Adipocyte (in vitro differentiated cells): ENCODE measurements around the gene IYD.
"Not testable (repeated sequence)": the region's sequence is repeated elsewhere in the genome, so short reads cannot be mapped to it uniquely, and the experiment has no call there.

Source experiments
- DNase-seq: peaks from one replicate; pipeline ENCODE4 v3.0.0-alpha.2; 2015; ENCODE audit warnings: low read depth
- H3K27me3 ChIP-seq: replicated peaks from 2 replicates; pipeline ENCODE4 v1.7.0; 2013; ENCODE audit warnings: mild to moderate bottlenecking, low read length, moderate library complexity; ENCODE audit not compliant: control insufficient read depth, insufficient read depth
- H3K36me3 ChIP-seq: 2 replicates; pipeline ENCODE4 v1.7.0; 2013; ENCODE audit warnings: low read length, mild to moderate bottlenecking, moderate library complexity; ENCODE audit not compliant: control insufficient read depth, insufficient read depth, severe bottlenecking
- H3K4me1 ChIP-seq: 2 replicates; pipeline ENCODE4 v1.7.0; 2013; ENCODE audit warnings: mild to moderate bottlenecking, low read length, moderate library complexity; ENCODE audit not compliant: control insufficient read depth, insufficient read depth
- H3K4me3 ChIP-seq: 2 replicates; pipeline ENCODE4 v1.7.0; 2013; ENCODE audit warnings: mild to moderate bottlenecking, low read length, moderate library complexity
- H3K9ac ChIP-seq: 2 replicates; pipeline ENCODE4 v1.7.0; 2013; ENCODE audit warnings: mild to moderate bottlenecking, low read length, moderate library complexity
- H3K9me3 ChIP-seq: 2 replicates; pipeline ENCODE4 v1.7.0; 2013; ENCODE audit warnings: mild to moderate bottlenecking, low read length, moderate library complexity; ENCODE audit not compliant: control insufficient read depth

IYD gene

DNA sequence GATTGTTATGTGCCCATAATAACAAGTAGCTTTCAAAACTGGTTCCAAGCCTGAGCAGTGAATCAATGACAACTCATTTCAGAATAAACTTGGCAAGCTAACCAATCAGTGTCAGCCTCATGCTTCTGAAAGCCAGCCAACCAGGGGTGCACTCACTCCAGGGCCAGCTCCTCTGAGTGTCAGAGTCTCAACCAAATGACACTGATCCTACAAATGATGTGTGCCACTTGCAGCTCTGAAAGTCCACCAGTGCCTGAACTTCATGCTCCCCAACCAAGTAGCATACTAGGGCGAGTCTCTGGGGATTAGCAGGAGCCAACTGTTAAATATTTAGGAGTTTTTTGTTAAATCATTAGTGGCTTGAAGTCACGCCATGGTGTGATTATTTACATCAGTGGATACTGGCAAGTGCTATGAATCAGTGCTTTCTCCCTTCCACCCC lies 4.5 kb downstream of the IYD start:
- DNase-seq, result peak; percentile 29
- Histone ChIP-seq H3K4me3 (no peak overlapping the region), H3K9ac (no peak overlapping the region), H3K4me1 (peaks cover 35% of the 10 kb centered on the region), H3K27me3 (no peaks in the 10 kb centered on the region), H3K36me3 (no peaks in the 10 kb centered on the region), H3K9me3 (no peaks in the 10 kb centered on the region)

GRCh38 chr6:150374346-150374745 lies 5.5 kb downstream of the IYD start:
- not testable (repeated sequence) for H3K27me3 ChIP-seq

DNA sequence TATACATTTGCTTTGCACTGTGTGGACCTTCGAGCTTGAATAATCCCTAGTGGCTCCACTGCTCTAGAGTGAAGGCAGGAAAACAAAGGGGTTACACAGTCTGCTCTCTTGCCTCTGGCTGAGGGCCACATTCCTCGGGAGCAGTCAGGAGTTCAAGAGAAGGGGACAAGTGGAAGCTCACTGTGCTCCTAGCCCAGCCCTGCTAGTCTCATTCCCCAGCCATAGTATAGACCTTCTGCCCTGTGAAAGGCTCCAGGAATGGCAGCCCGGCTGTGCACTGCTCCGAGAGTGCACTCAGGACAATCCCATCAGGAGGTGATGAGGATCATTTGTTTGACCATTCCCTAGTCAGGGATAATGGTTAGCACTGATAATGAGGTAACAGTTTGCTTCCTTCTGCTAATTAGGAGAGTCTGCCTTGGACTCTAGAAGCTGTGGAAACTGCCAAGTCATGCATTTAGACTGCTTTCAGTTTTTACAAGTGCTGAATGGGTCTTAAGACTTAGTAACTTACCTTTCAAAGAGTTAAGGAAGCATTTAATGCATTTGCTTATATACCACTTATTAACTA lies 8.5 kb downstream of the IYD start:
- H3K27me3 ChIP-seq, result no peaks in the 10 kb centered on the region

More at GRCh38 chr6:150374346-150374745, 5.5 kb downstream of the IYD start:
- not testable (repeated sequence) for DNase-seq, H3K9ac ChIP-seq, H3K36me3 ChIP-seq, H3K4me3 ChIP-seq, H3K9me3 ChIP-seq
- H3K4me1 ChIP-seq, result peaks cover 35% of the 10 kb centered on the region

DNA sequence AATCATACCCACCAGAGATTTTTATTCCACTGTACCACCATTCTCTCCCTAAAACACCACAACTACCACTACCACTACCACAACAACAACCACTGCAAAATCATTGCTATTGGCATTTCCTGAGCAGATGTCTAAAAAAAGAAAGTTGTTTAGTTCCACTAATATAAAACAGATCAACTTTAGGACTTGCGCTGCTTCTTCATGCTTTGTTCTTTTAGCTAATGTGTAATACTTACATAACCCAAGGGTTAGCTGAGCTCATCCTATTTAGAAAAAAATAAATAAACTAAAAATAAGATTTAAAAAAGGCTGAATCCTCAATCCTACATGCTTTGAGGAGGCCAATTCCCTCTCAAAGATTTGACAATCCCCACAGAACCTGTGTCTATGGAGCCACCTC lies 11.4 kb downstream of the IYD start:
- no peaks in the 10 kb centered on the region for H3K9me3 ChIP-seq
- peak; percentile 46 for DNase-seq
- no peak overlapping the region for H3K9ac ChIP-seq
- H3K36me3 ChIP-seq, result no peaks in the 10 kb centered on the region
- H3K4me1 ChIP-seq, result peaks cover 18% of the 10 kb centered on the region
- H3K4me3 ChIP-seq, result no peak overlapping the region
- no peaks in the 10 kb centered on the region for H3K27me3 ChIP-seq

More for the DNA sequence above, 8.5 kb downstream of the IYD start:
- Histone ChIP-seq H3K4me3 (no peak overlapping the region), H3K36me3 (no peaks in the 10 kb centered on the region), H3K4me1 (peaks cover 33% of the 10 kb centered on the region), H3K9me3 (no peaks in the 10 kb centered on the region), H3K9ac (no peak overlapping the region)
- DNase-seq, result peak; percentile 11

DNA sequence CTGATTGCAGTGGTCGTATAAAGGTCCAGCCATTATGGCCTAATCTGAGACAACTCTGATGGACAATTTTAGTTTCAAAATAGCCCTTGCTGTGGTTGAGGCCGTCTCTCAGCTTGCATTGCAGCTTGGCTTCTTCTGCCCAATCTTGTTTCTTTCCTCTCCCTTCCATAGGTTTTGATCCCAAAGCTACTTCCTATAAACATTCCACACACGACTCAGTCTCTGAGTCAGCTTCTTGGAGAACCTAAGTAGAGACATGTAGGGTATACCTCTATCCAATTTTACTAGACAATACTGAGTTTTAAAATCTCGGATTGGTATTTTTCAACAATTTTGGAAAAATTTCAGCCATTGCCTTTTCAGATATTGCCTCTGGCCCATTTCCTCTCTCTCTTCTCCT lies 13.4 kb downstream of the IYD start:
- H3K27me3 ChIP-seq, result no peaks in the 10 kb centered on the region
- DNase-seq, result no peak
- no peaks in the 10 kb centered on the region for H3K9me3 ChIP-seq
- no peaks in the 10 kb centered on the region for H3K36me3 ChIP-seq
- no peak overlapping the region for H3K9ac ChIP-seq
- no peak overlapping the region for H3K4me3 ChIP-seq
- H3K4me1 ChIP-seq, result peaks cover 14% of the 10 kb centered on the region

DNA sequence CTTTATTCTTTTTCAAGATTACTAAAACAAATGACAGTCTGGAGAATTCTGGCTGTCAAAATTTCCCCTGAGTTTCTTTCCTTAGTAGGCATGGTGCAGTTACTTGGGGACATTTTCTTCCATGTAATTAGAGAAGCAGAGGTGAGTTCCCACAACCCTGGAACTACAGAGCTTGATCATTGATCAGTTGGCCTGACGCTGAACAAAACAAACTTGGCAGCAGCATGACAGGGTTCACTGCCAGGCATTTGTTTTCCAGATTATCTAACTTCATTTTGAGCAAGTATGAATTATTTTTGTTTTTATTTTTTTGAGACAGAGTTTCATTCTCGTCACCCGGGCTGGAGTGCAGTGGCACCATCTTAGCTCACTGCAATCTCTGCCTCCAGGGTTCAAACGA lies 22.6 kb downstream of the IYD start:
- Histone ChIP-seq H3K9me3 (no peaks in the 10 kb centered on the region), H3K27me3 (no peaks in the 10 kb centered on the region), H3K9ac (no peak overlapping the region), H3K4me3 (no peak overlapping the region), H3K4me1 (peaks cover 9% of the 10 kb centered on the region), H3K36me3 (no peaks in the 10 kb centered on the region)
- DNase-seq, result no peak

DNA sequence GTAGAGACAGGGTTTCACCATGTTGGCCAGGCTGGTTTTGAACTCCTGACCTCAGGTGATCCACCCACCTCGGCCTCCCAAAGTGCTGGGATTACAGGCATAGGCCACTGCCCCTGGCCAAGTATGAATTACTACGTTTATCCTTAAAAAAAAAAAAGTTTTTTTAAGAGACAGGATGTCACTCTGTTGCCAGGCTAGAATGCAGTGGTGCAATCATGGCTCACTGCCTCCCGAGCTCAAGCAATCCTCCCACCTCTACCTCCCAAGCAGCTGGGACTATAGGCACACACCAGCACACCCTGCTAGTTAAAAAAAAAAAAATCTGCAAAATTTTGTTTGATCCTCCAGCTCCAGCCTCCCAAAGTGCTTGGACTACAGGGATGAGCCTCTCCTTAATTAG lies 23.1 kb downstream of the IYD start:
- peaks cover 9% of the 10 kb centered on the region for H3K4me1 ChIP-seq
- DNase-seq, result no peak
- no peaks in the 10 kb centered on the region for H3K36me3 ChIP-seq
- no peak overlapping the region for H3K4me3 ChIP-seq
- no peak overlapping the region for H3K9ac ChIP-seq
- H3K27me3 ChIP-seq, result no peaks in the 10 kb centered on the region
- no peaks in the 10 kb centered on the region for H3K9me3 ChIP-seq

GRCh38 chr6:150392452-150393220 lies 23.8 kb downstream of the IYD start:
- no peak overlapping the region for H3K9ac ChIP-seq
- H3K4me3 ChIP-seq, result no peak overlapping the region
- H3K27me3 ChIP-seq, result no peaks in the 10 kb centered on the region
- no peak for DNase-seq
- no peaks in the 10 kb centered on the region for H3K9me3 ChIP-seq
- no peaks in the 10 kb centered on the region for H3K36me3 ChIP-seq
- peaks cover 9% of the 10 kb centered on the region for H3K4me1 ChIP-seq

DNA sequence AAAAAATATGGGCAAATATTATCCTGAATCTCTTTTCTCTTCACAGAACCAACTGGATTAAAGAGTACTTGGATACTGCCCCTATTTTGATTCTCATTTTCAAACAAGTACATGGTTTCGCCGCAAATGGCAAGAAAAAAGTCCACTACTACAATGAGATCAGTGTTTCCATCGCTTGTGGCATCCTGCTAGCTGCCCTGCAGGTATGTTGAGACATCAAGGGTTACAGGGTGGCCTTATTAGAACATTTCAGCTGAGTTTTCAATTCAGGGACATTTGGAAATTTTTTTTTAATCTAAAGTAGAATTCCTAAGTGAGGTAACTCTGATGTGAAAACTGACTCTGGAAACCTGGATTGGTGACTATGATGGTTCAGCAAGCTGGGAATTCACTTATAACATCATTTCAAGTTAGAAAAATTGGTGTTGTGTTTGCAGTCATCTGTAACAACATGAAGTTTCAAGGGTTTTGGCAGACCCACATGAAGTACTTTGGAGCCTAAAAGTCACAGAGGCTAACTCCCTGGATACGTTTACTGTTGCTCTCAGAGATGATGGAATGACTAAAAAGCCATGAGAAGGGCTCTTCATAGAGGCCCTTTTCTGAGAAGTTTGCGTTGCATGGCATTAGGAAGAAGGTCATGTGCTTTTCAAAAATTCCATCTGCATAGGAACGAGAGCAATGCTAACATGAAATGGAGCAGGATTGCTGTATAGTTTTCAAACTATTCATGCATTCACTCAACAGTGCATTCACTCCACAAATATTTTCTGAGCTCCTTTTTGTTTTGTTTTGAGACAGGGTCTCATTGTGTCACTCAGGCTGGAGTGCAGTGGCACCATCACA lies 25.5 kb downstream of the IYD start:
- Histone ChIP-seq H3K9me3 (no peaks in the 10 kb centered on the region), H3K9ac (no peak overlapping the region), H3K27me3 (peaks cover 8% of the 10 kb centered on the region), H3K4me1 (peaks cover 9% of the 10 kb centered on the region), H3K4me3 (no peak overlapping the region), H3K36me3 (no peaks in the 10 kb centered on the region)
- no peak for DNase-seq

GRCh38 chr6:150394899-150395295 lies 26.1 kb downstream of the IYD start:
- Histone ChIP-seq H3K27me3 (peaks cover 9% of the 10 kb centered on the region), H3K9ac (no peak overlapping the region), H3K9me3 (no peaks in the 10 kb centered on the region), H3K4me3 (no peak overlapping the region), H3K36me3 (no peaks in the 10 kb centered on the region), H3K4me1 (peaks cover 8% of the 10 kb centered on the region)
- no peak for DNase-seq

- no peaks in the 10 kb centered on the region for H3K36me3 ChIP-seq
- DNase-seq, result peak; percentile 86
- H3K9me3 ChIP-seq, result no peaks in the 10 kb centered on the region
- H3K4me1 ChIP-seq, result peaks cover 3% of the 10 kb centered on the region
- H3K27me3 ChIP-seq, result peaks cover 9% of the 10 kb centered on the region
- H3K4me3 ChIP-seq, result no peak overlapping the region
- H3K9ac ChIP-seq, result no peak overlapping the region
Observed at GRCh38 chr6:150395388-150396009, 26.7 kb downstream of the IYD start.
